Measurements from ENCODE around the gene SSTR4.
"Not testable (repeated sequence)": the region's sequence is repeated elsewhere in the genome, so short reads cannot be mapped to it uniquely, and the experiment has no call there.

The SSTR4 gene

DNA sequence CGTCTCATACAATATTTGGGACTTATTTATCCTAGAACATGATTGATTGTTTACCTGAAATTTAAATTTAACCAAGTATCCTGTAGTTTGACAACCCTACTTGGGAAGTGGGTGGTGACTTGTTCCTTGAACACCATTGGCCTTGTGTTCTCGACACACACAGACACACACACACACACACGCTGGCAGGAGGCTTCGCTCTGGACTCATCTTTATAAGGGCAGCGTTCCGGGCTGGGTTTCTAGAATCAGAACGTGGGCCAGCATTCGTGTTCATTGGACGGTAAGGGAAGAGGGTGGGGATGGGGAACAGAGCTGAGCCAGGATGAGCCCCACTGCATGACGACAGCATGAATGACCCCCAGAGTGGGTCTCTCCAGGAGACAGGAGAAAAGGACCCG, 16.2 kb upstream of the SSTR4 start:
- no peak for DNase-seq

DNA sequence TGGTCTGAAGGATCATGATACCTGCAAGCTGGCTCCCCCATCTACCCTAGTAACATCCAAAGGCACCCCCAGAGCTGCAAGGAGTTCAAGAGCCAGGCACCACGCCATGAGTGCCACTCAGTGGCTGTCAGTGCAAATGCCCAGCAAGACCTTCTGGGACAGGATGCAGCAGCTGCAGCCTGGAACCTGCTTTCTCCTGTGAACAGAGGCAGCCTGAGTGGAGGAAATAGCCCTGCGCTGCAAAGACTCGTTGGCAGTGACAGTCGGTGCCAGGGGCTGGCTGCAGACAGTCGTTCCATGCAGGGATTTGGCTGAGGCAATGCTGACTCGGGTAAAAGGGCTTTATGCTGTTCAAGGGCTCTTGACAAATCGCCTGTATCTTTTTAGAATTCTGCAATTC, 15.7 kb upstream of the SSTR4 start:
- no peak for DNase-seq

DNA sequence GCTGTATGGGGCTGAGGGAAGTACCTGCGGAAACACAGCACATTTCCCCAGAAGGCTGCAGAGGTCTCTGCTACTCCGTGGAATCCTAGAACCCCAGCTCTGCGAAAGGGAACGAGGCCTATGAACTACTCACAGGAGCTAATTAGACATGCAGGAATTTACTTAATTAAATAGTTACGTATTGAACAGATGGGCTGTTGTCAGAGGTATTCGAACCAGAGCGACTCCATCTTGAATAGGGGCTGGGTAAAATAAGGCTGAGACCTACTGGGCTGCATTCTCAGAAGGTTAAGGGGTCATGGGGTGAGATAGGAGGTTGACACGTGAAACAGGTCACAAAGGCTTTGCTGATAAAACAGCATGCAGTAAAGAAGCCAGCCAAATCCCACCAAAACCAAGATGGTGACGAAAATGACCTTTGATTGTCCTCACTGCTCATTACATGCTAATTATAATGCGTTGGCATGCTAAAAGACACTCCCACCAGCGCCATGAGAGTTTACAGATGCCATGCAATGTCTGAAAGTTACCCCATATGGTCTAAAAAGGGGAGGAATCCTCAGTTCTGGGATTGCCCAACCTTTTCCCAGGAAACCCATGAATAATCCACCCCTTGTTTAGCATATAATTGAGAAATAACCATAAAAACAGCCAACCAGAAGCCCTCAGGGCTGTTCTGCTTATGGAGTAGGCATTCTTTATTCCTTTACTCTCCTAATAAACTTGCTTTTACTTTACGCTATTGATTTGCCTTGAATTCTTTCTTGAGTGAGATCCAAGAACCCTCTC, 14.7 kb upstream of the SSTR4 start:
- DNase-seq: no peak

DNA sequence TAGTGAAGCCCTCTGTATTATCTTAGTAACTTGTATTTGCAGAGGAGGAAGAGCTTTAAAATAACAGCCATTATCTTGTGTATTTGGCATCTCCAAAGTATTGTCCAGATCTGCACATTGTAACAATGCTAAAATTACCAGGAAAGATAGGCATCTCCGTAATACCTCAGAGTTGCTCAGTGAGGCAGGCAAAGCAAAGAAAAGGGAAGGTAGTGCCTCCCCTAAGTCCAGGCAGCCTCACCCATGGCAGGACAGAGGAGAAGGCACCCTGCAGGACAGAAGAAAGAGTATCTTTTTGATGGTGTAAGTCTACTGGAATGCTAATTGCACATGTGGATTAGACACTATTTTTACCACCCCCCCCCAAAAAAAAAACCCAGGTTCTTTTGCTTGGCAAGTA, 13.6 kb upstream of the SSTR4 start:
- DNase-seq: peak; percentile 33

DNA sequence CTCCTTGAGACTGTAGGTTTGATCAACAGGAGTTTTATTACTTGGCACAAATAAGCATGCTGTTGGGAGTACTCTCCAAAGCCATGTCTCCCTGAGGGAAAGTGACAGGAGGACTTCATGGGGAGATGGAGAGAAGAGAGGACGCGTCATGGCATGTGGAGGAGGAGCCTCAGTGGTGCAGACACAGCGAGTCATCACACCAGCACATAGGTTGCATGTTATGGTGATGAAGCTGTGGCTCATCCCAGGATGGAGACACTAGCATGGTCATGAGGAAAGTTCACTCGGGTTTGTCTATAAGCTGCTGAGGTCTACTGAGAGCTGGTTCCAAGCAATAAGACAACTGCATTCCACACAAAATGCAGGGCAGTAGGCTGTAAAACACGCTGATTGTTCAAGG, 13.2 kb upstream of the SSTR4 start:
- DNase-seq: no peak

DNA sequence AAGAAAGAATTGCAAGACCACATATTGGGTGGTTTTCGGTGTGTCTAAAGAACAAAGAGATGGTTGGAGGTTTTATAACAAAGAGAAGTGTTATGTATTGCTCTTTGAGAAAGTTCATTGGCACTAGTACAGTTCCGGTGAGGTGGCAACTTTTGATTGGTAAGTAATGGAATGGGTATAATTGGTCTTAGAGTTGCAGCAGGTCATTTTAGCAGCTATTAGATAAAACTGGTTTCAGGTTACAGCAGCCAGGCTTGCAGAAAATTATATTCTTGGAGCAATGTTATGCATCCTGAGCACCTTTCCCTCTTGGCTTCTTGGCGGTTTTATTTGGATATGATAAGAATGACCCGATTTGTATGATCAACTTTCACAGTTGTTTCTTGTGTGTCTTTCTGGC, 12.3 kb upstream of the SSTR4 start:
- DNase-seq: no peak

DNA sequence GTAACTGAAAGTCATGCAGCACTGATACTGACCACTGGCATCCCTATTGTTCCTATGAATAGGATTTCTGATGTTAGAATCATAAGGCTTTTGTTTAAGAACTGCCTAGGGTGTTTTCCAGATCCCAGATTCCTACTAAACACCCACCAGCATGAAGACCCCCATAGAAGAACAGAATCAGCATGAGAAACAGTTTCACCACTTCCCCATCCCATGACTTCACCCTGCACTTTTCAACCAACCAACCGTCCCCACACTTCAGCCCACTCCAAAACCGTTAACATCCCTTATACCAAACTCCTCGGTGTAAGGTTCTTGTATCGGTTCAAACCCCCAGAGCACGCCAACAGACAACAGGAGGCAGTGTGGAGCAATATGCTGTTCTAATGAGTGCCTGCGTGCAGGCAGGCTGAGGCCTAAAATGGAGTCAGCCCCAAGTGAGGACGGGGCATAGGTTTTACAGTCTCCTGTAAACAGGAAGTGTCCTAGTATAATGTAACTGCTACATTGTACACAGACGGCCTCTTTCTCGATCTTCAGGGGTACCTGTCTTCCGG, 11.4 kb upstream of the SSTR4 start:
- DNase-seq: no peak

DNA sequence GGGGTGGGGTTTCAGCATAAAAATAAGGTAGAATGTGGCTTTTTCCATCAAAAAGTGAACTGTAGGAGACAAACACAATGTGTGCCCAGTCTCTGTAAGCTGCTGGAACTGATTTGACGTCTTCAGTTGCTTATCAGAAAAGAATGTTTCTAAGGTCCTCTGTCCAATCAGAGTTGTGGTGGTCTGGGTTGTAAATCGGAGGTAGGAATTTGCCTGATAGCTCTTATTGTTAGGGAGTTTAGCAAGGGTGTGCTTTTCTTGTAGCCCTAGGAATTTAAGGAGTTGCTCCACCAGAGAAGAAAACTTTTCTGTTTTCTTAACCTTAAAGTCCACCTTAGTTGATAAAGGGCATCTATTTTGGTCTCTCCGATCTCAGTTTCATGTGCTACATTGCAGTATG, 10.4 kb upstream of the SSTR4 start:
- DNase-seq: no peak

DNA sequence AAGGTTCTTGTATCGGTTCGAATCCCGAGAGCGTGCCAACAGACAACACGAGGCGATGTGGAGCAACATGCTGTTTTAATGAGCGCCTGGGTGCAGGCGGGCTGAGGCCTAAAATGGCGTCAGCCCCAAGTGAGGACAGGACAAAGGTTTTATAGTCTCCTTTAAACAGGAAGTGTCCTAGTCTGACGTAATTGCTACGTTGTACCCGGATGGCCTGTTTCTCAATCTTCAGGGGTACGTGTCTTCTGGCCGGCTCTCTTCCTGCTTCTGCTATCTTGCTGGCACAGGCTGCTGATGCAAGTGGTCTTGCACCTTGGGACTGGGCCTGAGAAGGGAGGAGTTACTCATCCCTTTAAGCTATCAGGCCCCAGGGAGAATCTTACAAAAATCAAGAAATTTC, 9.6 kb upstream of the SSTR4 start:
- DNase-seq: not testable (repeated sequence)

DNA sequence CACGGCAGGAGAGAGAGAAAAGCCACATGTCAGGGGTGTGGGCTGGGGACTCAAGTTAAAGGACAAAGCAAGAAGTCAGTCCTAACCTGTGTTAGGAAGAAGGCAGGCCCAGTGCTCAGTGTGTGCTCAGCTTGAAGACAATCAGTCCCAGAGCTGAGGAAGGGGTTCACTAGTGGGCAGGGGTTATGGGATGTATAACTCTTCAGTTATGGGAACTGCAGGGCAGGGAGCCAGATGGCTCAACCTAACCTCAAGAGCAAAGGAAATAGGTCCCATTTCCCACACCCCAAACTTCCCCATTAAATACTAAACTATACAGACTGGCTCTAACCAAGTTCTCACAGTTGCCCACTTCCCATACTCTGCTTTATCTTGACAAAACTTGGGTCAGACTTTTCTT, 7.4 kb upstream of the SSTR4 start:
- peak; percentile 80 for DNase-seq

DNA sequence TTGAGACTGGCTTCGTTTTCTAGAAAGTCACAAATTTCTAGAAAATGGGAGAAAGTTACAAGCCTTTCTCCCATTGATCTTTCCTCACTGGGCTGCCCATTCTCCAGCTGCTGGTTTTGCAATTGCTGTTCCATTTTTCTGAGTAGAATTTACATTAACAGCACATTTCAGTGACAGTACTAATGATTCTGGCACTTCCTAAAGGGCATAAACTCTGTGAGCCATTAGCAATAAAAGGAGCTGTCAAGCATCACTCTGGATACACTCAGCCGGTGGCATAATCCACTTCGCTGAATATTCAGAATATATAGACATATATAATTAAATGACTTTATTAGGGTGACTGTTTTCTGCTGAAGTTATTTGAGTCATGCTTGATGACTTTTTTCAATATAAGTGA, 6.7 kb upstream of the SSTR4 start:
- DNase-seq: no peak

DNA sequence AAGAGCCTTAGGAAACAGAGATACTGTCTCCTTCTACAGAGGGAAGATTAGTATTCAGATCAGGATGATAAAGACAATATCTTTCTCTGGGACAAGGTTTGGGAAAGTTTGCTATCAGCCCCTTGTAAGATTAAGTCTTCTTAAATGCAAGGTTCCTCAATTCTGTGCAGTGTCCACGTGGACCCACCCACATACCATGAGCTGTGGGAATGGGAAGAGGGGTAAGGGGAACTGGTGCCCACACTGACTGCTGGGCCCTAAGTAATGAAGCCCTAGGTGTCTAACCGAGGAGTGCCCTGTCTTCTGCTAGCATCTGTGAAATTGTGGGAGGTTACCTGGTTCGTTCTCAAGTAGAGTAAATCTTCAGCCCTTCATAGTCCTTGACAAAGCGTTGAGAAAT, 5.8 kb upstream of the SSTR4 start:
- no peak for DNase-seq

DNA sequence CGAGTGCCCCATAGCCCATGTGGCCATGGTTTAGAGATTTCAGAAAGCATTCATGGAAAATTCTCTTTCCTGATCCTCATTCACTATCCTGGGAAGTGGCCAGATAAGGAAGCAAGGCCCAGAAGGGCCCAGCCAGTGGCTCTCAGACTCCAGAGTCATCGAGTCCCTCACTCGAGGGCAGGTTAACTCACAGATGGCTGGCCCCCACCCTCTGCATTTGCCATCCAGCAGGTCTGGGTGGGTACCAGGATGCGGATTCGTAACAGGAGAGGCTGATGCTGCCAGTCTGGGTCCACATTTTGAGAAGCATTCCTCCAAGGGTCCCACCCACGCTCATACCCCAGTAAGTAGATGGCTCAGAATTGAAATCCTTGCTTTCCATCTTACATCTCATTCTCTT, 3.8 kb upstream of the SSTR4 start:
- DNase-seq: no peak

DNA sequence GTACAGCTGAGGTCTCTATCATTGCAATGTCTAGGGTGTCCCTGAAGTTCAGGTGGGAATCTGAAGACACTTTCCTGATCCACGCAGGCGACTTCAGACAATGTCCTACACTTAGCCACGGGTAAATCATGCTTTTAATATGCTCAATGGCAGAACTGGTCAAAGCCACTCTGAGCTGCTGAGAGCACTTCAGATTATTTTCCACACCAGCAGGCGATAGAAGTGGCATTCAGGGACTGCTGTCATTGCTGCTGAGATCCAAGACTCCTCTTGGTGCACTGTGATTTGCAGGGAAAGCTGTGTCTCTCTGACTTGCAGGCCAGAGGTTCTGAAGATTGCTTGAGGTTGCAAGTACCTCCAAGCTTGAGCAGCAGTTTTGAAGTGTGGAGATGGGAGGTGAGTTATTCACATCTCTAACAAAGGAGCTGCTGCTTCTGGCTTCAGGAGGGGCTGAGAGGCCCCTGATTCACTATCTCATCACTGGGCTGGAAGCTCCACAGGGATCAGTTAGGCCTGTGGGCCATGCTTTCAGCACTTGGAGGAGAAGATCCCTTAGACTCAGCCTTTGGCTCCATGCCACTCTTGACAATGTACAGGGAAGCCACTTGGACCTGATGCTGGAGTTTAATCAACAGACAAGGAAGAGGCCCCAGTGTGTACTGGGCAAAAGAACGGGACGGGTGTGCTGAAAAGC, 2.9 kb upstream of the SSTR4 start:
- DNase-seq: no peak

DNA sequence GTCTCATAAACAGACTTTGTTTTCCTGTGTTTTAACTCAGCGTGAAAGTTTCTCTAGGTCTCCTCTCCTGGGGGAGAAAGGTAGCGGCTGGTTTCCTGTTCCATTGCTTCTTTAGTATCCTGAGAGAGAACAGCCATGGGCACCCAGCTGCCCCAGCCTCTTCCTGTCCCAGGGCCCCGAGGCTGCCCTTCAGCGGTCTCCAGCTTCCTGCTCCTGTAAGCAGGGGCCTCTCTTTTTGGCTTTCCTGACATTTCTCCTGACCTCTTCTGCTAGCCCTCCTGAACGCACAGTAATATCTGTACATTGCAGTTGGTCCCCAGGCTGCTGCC, 2.4 kb upstream of the SSTR4 start:
- DNase-seq: no peak

DNA sequence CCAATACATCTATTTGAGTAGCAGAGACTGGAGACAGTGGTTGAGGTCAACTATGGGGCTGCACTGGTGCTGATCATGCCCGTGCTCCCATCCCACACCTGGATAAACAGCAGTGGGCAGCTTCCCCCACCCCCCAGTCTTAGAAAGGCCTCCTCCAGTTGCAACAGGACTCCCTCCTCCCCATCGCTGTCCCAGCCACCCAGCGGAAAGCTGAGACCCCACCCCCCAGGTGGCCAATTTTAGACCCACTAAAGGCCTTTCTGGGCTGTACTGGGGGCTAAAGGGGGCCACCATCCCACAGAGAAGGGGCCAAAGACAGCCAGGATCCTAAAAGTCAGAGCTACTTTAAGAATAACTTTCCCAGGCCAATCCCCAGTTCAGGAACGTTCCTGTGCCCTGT, 1.2 kb upstream of the SSTR4 start:
- DNase-seq: no peak

DNA sequence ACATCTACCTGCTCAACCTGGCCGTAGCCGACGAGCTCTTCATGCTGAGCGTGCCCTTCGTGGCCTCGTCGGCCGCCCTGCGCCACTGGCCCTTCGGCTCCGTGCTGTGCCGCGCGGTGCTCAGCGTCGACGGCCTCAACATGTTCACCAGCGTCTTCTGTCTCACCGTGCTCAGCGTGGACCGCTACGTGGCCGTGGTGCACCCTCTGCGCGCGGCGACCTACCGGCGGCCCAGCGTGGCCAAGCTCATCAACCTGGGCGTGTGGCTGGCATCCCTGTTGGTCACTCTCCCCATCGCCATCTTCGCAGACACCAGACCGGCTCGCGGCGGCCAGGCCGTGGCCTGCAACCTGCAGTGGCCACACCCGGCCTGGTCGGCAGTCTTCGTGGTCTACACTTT, 619 bp downstream of the SSTR4 start:
- no peak for DNase-seq

DNA sequence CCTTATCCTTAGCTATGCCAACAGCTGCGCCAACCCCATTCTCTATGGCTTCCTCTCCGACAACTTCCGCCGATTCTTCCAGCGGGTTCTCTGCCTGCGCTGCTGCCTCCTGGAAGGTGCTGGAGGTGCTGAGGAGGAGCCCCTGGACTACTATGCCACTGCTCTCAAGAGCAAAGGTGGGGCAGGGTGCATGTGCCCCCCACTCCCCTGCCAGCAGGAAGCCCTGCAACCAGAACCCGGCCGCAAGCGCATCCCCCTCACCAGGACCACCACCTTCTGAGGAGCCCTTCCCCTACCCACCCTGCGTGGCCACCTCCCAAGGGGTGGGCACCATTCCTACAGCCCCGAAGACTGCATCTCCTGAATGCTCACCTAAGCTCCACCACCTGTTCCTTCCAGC, 1.3 kb downstream of the SSTR4 start:
- DNase-seq: no peak

DNA sequence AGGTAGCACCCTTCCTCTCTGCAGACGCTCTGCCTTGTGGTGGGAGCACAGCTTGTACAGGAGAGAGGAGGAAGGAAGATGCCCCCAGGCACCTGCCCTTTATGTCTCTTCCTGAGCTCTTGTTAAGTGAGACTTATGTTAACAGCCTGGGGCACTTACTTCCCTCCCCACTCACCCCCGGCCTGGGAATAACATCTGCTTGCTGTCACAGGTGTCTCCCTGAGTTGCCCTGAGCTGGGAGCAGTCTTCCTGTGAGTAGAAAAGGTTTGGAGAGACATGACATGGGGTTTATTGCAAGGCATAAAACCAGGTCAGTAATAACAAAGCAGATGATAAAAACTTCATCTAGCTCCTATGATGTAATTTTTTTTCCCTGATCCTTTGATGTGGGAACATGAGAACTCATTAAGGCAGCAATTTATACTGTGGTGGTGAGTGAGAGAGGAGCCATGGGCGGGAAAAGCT, 1.9 kb downstream of the SSTR4 start:
- no peak for DNase-seq

DNA sequence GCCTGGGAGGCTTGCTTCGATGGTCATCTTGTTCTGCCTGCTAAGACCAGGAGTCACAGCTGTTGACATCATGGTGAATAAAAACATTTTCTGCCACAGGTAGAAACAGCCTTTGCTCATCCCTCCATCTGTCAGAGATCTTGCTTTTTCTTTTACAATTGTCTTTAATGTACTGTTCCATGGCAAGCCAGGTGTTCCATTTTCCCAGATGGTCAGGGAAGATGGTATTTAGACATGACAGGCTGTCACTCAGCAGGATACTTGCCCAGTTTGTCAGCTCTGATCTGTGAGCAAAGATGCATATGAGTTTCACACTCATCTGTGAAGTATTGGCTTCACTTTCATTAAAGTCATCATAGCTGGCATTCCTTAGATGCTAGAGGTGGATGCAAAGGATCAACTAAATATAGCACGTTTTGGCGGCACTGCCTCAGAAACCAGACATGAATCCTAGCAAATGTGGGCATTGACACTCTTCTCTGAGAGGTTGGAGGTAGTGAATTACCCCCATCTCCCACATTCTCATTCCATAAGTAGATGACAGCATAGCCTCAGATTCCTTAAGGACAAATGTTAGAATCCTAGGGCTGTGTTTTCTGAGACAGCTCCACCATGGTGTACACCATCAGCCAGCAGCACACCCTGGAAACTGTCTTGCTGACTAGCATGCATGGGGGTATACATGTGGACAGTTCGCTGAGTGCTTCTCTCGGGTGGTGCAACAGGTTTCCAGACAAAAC, 4.2 kb downstream of the SSTR4 start:
- no peak for DNase-seq

DNA sequence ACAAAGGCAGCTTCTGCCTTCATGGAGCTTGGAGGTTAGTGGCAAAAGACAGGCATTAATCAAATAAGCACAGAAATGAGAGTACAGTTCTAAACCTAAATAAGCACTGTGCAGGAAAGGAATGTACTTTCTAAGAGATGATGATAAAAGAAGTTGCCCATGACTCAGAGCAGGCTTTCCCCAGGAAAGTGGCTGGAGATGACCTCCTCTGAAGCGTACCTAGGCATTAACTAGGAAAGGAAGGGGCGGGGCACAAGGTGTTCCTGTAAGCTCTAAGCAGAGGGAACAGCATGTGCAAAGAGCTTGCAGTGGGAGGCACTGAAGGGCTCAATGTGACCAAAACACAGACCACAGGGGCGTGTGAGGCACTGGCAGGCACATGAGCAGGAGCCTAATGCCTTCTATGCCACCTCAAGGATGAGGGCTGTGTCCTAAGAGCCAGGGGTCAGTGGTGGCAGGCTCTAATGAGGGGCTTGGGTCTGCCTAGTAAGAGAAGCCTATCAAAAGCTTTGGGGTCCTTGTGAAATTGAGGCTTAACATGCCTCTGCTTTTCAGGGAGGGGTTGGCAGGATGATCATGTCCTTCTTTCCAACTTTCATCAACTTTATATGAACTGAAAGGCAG, 4.9 kb downstream of the SSTR4 start:
- DNase-seq: no peak

DNA sequence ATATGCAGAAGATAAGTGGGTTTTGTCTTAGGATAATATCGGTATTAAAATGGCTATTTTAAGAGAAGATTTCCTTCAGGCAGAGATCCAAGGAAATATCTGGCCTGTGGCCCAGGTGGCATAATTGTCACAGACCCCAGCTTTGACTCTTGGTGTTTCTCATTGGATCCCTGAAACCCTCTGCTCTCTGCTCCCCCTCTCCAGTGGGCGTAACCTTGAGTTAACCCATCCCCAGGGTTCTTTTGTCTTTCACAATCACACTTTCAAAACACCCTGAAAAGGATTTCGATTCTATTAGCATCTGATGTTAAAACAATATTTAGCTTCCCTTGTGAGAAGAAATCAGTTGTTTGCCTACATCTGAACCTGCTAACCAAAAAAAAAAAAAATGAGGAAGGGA, 7.2 kb downstream of the SSTR4 start:
- no peak for DNase-seq

DNA sequence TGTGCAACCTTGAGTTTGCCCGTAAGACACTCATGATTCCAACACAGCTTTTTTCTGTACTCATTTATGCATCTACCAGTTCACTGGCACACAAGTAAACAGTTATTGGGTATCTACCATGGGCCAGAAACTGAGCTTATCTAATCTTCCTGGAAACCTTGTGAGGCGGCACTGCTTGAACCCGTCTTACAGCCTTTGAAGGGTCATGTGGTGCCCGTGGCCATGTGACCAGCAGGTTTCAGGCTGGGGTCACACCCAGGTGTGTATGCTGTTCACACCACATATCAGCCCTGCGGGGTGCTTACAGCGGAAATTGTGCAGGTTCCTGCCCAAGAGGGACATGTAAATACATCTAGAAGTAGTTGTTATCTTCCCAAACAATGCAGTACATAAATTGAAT, 8.3 kb downstream of the SSTR4 start:
- no peak for DNase-seq

Data from GDM1 (cell line).